COR-L47 (cell line): ENCODE measurements around the gene TRPM2.

Source experiments
- DNase-seq: peaks from one replicate; lab custom pipeline; 2025; lab: John Stamatoyannopoulos, UW

Gene TRPM2

DNA sequence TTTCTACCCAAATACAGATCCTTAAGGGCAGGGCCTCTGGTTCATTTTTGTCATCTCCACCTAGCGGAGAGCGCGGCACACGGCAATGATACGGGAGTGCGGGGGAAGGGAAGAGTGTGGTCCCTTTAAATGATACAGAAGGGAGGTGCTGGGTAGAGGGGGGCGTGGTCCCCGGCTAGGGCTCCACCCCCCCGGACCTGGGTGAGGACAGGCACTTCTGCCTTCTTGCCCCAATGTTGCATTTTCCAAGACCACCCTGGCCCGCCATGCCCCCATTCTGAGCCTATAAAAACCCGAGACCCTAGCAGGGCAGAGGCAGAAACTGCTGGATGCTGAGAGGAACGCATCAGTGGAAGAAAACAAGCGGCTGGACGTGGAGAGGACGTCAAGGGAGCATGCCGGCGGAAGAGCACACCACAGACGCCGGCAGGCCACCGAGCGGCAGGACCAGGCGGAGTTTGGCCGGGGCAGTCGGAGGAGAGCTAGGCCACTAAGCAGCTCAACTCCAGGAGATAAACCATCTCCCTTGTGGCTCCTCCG lies 131.9 kb downstream of the TRPM2 start:
- DNase-seq: no peak

DNA sequence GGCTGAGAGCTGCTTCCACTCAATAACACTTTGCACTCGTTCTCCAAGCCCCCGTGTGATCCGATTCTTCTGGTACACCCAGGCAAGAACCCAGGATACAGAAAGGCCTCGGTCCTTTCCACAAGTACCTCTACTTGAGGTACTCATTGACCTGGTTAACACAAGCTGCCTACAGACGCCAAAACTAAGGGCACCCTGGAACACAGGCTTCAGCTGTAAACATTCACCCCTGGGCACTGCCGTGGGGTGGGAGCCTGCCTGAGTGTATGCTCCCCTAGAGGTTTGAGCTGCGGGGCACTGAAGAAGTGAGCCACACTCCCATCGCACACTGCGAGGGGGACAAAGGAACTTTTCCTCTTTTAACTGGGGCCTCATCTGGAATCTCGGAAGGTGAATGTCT lies 132.4 kb downstream of the TRPM2 start:
- no peak for DNase-seq

DNA sequence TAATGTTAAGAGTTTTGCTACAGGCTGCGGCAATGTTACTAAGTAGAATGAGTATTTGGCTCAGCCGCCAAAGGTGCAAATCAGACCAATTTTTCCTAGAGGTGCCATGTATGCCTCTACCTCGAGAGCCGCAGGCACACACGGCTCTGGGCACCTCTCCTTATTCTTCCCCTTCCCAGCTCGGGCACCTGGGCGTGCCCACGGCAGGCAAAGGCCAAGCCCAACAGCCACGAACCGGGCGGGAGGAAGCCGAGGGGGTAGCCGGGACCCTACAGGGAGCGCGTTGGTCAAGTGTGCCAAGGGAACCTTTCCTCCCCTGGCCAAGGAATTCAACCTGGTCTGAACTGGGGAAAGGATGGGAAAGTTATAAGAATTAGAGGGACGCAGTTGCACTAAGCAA lies 132.9 kb downstream of the TRPM2 start:
- DNase-seq: no peak

DNA sequence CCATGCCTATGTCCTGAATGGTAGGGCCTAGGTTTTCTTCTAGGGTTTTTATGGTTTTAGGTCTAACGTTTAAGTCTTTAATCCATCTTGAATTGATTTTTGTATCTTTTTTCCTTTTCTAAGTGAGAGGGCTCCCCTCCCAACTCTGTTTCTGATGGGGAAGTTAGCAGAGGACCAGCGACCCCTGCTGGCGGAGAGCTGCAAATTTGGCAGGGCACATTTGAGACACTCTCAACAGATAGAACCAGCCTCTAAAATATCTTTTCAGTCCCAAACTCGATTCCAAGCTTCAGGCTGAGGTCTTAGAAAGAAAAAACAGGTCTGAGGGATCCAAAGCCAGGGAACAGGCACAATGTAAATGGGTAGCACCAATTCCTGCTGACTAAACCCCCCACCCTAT lies 134.4 kb downstream of the TRPM2 start:
- DNase-seq: no peak

DNA sequence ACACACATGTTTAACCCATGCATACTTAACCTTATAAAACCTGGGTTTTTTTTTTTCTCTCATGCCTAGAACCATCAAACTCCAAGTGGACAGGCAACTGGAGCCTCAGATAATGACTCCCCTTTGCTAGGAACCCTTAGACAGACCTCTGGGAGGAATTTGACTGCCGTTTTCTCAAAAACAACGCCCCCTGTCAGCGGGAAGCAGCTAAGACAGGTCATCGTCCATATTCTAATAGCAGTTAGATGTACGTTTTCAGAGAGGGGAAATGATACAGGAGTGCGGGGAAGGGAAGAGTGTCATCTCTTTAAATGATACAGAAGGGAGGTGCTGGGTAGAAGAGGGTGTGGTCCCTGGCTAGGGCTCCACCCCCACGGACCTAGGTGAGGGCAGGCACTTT lies 136.5 kb downstream of the TRPM2 start:
- DNase-seq: no peak

- no peak for DNase-seq
Measured at GRCh38 chr21:44490405-44490804, 137.0 kb downstream of the TRPM2 start.

DNA sequence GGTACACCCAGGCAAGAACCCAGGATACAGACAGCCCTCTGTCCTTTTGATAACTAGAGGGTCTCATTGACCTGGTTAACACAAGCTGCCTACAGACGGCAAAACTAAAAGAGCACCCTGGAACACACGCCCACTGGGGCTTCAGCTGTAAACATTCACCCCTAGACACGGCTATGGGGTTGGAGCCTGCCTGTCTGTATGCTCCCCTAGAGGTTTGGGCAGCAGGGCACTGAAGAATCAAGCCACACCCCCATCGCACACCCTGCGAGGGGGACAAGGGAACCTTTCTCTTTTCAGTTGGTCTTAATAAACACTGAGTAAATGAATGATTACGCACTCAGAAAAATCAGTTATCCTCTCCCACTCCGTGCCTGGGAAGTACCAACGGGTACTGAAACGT lies 137.4 kb downstream of the TRPM2 start:
- DNase-seq: no peak
